GM12875 (cell line): Measurements from ENCODE around the gene TMEM175.
A peak's percentile ranks its signal among the peaks of the same experiment; 100 is the strongest.

ENCODE experiments used
- H3K4me3 ChIP-seq: one replicate; pipeline ENCODE4 v1.5.1; 2011; ENCODE audit warnings: low read depth, low read length, control low read depth
- TF ChIP-seq, protein P1 (sequence below): IDR thresholded peaks from 2 replicates; pipeline ENCODE4 v1.5.1; 2011; ENCODE audit warnings: low read depth, mild to moderate bottlenecking, control low read depth, inconsistent platforms, low read length, moderate library complexity, borderline replicate concordance; ENCODE audit not compliant: insufficient read depth

Gene TMEM175

DNA sequence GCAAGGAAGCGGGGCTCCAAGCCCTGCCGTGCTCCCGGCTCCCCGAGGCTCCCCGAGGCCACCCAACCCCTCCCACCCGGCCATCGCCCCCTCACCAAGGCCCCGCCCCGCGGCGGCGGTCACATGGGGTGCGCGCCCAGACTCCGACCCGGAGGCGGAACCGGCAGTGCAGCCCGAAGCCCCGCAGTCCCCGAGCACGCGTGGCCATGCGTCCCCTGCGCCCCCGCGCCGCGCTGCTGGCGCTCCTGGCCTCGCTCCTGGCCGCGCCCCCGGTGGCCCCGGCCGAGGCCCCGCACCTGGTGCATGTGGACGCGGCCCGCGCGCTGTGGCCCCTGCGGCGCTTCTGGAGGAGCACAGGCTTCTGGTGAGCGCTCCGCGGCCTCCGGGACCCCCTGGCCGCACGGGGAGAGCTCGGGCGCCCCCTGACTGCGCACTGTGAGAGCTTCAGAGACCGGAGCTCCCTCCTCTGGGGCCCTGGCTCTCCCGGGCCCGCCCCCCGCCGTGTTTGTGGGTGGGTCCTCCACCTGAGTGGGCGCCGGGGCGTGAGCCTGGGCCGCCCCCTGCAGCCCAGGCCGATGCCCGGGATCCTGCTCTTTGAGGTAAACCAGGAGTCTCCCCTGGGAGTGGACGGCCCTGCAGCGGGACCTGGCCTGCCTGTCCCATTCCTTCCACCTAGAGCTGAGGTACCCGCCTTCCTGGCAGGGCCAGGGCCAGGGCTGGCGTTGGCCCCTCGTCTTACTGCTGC, 54.8 kb downstream of the TMEM175 start, which contains the start of gene IDUA:
TSS of gene IDUA (plus strand) at position 166 of the 745 bp plus-strand sequence. CDS start at position 207, 41 bp downstream.
- H3K4me3 ChIP-seq = peak within 1 kb of the TSS; percentile 31
- TF ChIP-seq, protein P1, sequence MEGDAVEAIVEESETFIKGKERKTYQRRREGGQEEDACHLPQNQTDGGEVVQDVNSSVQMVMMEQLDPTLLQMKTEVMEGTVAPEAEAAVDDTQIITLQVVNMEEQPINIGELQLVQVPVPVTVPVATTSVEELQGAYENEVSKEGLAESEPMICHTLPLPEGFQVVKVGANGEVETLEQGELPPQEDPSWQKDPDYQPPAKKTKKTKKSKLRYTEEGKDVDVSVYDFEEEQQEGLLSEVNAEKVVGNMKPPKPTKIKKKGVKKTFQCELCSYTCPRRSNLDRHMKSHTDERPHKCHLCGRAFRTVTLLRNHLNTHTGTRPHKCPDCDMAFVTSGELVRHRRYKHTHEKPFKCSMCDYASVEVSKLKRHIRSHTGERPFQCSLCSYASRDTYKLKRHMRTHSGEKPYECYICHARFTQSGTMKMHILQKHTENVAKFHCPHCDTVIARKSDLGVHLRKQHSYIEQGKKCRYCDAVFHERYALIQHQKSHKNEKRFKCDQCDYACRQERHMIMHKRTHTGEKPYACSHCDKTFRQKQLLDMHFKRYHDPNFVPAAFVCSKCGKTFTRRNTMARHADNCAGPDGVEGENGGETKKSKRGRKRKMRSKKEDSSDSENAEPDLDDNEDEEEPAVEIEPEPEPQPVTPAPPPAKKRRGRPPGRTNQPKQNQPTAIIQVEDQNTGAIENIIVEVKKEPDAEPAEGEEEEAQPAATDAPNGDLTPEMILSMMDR = peak; percentile 55

DNA sequence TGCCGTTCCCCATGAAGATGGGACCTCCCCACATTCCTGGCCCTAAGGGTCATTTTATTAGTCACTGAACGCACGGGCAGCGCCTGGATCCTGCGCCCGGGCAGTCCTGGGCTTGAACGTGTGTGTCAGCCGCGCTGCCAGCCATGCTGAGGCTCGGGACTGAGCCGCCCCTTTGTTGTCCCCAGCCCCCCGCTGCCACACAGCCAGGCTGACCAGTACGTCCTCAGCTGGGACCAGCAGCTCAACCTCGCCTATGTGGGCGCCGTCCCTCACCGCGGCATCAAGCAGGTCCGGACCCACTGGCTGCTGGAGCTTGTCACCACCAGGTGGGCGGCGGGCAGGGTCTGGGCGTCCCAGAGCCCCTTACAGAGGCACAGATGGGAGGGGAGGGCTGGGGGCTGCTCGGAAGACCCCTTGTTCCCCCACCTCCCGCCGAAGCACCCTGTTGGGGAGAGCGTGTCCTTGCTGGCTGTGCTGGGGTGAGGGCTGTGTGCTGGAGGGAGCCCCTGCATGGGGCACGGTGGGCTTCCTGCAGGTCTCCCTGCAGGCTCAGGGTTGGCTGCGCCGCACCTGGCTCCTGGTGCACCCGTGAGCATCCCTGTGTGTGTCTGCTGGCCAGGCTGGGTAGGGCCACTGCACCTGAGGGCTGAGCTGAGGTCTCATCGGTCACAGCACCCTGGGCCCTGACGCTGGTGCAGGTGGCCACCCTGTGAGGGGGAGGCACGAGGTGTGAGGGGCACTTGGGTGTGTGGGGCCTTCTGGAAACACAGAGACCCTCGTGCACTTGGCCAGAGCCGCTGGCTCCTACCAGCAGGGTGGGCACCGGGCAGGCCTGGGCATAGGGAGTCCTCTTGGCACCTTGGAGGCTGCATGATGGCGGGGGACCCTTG, 55.6 kb downstream of the TMEM175 start:
- TF ChIP-seq, protein P1 = no peak
- H3K4me3 ChIP-seq = no peak overlapping the region

DNA sequence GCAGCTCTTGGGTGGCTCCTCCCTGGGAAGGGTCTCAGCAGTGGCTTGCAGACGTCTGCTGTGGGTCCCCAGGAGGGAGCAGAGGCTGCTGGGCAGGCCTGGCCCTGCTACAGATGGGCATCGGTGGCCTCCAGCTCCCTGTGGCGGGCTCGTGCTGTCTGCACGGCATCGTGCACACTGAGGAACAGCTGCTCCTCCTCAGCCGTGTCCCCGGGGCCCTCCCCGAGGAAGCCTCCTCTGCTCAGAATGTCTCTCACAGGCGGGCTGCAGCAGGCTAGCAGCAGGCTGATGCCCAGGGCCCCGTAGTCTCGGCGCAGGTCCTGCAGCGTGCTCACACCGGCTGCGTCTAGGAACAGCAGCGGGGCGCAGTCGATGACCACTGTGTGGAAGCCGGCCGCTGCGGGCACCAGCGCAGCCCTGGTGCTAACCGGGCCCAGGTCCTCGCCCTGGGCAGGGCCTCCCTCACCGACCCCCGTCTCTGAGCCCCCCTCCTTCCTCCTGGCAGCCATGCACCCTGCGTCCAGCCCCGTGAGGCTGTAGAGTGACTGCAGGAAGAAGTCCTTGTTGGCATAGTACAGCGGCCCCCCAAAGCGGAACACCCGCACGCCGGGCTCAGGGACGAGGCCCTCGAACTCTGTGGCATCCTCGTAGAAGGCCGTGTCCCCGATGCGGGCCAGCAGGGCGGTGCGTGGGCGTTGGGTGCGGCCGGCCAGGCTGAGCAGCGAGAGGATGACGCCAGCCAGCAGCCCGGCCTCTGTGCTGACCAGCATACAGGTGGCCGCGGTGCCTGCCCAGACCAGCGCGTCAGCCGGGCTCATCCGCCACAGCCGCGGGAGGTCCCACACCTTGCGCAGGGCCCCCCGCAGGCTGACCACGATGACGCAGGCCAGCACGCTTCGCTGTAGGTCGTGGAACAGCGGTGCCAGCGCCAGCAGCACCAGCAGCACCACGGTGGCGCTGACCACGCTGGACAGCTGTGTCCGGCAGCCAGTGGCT, 56.8 kb downstream of the TMEM175 start:
- no peak overlapping the region for H3K4me3 ChIP-seq
- TF ChIP-seq, protein P1 = no peak

DNA sequence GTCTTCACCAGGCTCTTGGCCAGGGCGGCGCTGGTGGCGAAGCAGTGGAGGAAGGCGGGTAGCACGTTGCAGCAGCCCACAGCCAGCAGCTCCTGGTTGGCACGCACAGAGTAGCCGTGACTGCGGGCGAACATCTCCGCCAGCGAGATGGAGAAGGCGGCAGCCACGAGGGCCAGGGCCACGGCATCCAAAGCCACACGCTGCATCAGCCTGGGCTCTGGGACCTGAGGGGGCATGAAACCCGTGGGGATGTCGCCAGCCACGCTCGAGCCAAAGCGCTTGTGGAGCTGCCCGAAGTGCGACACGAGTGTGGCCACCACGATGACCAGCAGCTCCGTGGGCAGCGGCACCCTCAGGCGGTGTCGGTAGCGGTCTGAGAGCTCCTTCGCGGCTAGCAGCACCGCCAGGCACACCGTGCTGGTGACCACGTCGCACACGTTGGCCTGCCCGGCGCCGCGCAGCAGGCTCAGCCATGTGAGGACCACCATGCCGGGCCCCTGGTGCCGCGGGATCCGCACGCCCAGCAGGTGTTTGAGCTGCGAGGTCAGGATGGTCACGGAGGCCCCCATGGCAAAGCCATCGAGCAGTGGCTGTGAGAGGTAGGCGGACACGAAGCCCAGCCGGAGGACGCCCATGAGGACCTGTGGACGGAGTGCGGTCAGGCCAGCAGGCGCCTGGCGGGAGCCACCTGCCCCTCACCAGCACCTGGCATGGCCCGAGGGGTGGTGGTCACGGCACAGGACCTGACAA, 57.6 kb downstream of the TMEM175 start:
- TF ChIP-seq, protein P1 = no peak
- no peak overlapping the region for H3K4me3 ChIP-seq

DNA sequence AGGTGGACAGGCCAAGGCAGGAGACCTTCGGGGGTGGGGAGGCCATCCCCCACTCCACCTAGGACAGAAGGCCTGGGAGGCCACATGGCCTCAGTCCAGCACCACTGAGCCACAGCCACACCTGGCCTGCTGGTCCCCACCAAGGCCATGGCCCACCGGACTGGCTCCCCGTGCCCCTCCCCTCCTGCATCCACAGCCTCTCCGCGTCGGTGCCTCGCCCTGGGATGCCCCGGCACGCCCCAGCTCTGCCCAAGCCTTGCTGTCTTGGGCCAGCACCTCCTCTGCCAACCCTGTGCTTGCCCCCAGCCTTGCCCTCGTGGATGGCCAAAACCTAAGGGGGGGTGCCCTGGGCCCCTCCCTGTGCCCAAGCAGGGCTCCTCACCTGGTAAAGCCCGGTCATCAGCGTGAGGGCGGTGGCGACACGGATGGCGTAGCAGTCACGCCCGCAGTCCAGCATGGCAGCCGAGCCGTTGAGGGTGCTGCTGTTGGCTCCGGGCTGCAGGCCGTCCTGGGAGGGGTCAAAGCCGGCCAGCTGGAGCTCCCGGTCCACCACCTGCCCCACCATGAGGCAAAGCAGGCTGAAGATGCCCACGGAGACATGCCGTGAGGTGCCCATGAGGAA, 58.6 kb downstream of the TMEM175 start:
- TF ChIP-seq, protein P1 = no peak
- H3K4me3 ChIP-seq = no peak overlapping the region
